GM19023 (cell line): ENCODE results near the gene VSX1.

Source experiments
- ATAC-seq: cut with Tn5 transposase; IDR thresholded peaks from one replicate; pipeline ENCODE4 v1.9.1; 2021; ENCODE audit warnings: mild to moderate bottlenecking, moderate library complexity; ENCODE audit not compliant: unreplicated experiment

VSX1 gene

DNA sequence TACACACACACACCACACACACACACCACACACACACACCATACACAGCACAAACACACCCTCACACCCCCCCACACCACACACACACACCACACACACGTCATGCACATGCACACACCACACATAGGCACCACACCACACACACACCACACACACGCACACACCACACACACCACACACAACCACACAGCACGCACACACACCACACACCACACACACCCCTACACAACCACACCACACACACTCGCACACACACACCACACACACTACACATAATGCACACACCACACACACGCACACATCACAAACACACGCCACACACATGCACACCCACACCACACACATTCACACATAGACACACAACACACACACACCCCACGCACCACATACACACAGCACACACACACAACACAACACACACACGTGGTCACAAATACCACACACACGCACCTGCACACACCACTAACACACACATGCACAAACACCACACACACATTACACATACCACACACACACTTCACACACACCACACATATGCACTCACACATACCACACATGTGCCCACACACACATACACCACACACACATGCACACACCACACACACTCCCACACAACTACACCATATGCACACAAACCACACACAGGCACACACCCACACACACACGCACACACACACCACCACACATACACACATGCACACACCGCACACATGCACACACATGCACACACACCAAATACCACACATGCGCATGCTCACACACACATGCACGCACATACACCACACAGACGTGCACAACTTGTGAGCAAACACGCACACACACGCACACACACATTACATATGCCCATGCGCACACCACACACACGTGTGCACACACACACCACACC, 14.6 kb downstream of the VSX1 start:
- ATAC-seq: no peak

DNA sequence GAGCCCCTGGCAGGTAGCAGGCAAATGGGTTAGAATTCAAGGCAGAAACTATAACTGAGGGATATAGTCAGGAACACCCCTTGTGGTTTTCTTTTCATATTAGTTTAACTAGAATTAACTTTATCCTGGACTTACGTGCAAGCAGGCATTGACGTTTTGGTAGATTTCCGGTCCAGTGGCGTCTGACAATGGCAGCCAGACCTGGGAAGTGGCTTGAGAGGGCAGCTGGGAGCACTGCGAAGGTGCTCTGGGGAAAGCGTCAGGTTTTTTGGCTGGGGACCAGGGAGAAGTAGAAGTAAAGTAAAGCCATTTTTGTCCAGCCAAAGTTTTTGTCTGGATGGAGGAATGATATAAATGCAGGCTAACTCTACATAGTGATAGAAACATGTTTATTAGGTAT, 15.6 kb downstream of the VSX1 start:
- no peak for ATAC-seq

DNA sequence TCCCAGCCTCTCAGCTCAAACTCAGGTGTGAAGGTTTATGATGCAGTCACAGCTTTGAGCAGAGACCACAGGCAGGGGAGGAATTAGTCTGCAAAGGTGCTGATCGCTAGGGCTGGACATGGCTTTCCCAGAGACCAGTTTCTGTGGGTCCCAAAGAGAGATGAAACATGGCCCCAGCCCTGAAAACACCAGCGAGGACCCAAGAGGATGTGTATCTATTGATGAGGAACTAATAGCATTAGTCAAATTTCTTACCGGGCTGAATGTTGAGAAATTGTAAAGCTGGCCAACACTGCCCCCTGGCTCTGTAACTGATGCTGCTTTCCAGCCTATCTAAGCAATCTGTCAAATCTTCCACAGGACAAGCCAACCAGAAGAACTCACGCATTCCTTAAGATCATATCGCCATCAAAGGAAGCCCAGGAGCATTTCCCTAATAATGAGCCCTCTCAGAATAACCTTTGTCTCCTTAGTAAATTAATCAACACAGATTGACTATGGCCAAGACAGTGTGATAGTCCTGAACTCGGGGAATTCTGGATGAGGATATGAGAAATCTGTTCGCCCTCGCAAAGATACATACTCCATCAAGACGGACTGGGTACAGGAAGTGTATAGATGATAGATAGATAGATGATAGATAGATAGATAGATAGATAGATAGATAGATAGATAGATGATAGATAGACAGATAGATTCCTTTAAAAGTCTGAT, 16.2 kb downstream of the VSX1 start:
- ATAC-seq: no peak

DNA sequence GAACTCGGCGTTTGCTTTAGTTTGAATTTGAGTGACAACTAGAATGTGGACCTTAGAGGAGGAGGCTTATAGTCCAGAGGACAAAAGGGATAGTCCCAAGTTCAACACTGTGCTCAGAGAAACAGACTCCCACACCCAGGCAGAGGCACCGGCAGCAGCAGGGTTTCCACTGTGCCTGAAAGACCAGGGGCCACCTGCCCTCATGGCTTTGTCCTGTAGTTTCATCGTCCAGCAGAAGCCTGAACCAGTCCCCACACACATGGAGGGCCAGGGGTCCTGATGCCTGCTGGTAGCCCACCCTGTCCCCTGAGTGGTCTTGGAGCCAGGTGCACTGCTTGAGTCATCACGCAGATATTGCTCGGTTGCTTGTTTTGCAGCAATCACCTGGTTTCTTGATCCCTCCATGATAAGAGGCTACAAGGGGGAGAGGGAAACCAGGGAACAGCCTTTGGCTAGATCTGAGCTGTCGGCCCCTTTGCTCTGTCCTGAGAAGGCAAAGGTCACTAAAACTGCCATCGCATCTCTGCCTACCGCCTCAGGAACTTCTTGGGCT, 16.8 kb downstream of the VSX1 start:
- ATAC-seq: no peak

DNA sequence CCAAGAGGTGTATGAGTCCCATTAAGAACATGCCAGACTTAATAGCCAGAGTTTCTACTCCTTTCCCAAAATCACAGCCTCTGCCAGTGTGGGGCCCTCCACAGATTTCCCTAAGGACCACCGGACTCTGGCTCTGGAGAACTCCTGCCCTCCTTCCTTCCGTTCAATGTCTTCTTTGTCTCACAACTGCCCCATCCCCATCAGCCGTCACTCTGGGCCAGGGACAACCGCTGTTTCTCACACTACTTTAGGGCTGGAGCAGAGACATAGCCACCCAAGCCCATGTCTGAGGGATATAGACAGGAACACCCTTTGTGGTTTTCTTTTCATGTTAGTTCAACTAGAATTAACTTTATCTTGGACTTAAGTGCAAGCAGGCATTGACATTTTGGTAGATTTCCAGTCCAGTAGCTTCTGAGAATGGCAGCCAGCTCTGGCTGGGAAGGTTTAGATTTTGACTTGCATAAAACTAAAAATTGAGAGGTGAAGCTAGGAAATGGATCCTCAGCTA, 17.3 kb downstream of the VSX1 start:
- ATAC-seq: no peak

DNA sequence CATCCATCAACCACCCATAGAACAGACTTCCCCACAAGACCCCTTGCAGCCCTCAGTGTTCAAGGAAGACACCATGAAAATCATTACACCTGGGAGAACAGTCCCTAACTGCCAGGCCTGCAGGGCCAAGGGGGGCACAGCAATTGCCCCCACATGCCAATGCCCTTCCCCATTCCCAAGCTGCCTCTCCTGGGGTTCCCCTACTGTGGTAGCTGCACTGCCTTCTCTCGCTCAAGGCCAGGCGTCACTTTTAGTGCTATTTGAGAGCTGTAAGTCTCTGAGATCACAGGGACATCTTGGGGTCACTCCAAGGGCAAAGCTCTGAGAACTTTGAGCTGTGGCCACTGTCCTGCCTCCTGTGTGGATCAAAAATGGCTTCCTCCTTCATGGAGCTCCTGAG, 18.0 kb downstream of the VSX1 start:
- ATAC-seq: no peak

DNA sequence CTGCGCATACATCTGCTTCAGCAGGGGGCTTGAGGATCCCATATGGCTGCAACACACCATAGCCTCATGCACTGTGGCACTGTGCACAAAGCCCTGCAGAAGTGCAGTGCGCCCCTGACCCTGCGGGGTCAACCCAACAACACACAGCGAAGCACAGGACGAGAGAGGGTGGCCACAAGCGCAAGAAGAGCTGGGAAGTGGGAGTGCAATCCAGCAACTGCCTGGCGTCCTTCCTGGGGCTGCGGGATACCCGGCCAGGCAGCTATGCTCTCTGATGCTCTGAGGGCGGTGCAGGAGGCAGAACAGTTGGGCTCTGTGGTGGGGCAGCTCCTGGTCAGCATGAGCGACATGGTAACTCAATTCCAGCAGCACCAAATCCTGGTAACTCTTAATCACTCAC, 18.4 kb downstream of the VSX1 start:
- no peak for ATAC-seq

DNA sequence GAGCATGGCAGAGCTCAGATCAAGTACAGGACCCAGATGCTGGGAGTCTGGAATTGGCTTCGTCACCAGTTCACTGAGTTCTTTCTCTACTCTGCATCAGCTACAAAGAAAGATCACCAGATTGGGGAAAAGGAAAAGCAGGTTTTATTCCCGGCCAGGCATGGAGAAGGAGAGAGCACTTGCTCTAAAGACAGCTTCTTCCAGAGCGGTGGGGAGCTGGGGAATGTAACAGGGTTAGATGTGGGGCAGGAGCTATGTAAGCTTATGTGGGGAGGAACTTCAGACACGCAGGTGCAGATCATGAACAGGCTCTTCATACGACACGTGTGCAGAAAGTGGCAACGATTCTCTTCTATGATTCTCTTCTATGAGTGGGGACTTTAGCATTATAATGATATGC, 19.1 kb downstream of the VSX1 start:
- no peak for ATAC-seq

DNA sequence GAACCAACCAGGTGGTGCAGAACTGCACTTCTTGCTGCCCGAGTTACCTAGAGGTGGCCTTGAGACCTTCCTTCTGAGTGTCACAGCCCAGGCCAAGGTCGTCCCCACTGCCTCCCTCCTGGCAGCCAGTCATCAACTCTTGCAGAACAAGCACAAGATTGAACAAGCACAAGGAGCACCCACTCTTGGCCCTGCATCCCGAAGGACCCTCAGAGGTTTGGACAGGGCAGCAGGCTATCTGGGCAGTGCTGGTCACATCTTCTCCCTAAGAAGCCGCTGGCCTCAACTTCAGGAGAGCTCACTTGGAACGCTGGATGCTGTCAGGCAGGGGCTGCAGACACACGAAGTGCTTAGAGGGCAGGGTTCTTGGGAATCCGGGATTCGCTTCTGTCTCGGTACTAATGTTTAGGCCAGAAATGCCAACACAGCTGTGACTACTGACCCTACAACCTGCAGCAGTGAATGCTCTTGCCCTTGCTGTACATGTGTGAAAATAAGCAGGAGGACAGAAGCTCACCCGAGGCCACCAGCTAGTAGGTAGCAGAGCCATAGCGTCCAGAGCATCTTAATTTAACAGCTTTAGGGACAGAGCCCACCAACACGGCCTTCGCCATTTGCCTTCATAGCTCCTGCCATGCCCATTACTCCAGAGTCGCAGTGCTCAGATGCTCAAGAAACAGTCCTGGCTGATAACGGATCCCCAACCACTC, 20.0 kb downstream of the VSX1 start:
- ATAC-seq: no peak

DNA sequence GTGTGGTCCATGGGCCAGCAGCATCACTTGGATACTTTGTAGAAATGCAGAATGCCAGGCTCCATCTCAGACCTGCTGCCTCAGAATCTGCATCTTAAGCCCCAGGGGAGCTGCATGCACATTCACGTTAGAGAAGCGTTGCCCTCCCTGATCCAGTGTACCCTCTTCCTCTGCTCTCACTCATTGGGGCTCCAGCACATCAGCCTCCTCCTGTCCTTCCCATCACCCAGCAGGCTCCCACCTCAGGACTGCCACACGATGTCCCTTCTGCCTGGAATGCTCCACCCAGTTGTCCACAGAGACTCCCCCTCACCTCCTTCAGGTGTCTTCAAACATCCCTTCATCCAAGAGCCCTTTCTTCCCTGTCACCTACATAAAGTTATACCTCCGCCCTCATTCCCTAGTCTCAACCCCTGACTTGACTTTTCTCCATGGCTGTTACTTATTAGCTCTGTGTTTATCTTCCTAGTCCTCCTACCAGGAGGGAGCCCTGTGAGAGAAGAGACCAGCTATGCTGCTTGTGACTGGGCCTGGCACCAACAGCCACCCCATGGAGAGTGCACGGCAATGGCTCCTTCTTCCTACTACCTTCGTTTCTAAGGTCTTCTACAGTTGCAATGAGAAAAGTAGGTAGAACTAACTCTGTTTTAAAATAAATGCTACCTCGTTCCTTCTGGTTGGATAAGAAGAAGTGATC, 20.7 kb downstream of the VSX1 start:
- no peak for ATAC-seq

DNA sequence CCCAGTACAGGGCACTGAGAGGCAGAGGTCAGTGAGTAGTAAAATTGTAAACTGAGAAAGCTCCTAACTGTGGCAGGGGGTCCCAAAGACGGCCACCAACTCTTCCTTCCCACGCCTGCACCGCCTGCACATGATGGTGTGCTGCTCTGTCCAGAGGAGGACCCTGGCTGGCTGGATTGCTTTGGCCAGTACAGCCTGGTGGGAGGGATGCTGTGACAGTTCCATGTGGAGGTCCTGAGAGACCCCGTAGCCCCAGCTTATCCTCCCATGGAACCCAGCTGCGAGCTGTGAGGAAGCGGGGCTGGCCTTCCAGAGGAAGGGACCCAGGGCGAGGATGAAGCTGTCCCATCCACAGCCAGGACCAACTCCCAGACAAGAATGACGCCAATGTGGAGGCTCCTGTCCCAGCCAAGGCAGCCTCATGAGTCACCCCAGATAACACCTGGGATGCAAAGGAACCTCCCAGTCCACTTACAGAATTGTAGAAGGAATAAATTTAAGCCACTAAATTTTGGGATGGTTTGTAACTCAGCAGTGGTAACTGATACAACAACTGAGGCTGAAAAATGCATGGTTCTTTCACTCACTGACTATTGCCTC, 22.0 kb downstream of the VSX1 start:
- ATAC-seq: no peak

DNA sequence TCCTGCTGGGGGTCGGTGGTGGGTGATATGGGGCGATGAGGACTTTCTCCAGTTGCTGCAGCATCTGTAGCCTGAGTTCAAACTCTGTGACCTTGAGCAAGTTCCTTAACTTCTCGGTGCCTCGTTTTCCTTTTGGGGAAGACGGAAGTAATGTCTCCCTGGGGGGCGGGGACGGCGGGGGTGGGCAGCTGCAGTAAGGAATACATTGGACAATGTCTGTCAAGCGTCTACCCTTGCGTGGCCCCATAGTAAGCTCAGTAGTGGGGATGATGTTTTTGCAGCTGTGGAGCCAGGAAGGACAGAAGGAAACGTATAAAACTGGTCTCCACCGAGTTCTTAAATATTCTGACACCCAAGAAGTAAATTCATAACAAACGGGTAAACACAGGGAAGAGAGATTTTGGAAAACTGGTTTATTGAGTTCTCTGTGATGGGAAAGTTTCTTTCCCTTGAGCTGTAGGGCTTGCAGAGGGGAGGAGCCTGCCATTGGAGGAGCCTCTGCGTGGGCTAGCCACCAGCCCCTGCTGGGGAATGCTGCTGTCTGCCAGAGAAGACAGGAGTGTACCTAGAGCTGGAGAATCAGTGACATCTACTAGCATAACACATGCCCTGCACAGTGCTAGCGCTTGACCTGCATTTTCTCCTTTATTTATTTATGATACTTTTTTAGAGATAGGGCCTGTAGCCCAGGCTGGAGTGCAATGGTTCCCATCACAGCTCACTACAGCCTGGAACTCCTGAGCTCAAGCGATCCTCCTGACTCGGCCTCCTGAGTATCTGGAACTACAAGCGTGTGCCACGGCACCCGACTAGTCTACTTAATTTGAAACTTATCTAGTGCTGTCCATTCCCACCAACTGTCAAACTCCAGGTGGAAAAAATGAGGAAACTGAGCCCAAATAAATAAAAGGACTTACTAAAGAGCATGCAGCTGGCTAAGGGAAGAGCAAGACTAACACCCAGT, 22.8 kb downstream of the VSX1 start:
- ATAC-seq: no peak

DNA sequence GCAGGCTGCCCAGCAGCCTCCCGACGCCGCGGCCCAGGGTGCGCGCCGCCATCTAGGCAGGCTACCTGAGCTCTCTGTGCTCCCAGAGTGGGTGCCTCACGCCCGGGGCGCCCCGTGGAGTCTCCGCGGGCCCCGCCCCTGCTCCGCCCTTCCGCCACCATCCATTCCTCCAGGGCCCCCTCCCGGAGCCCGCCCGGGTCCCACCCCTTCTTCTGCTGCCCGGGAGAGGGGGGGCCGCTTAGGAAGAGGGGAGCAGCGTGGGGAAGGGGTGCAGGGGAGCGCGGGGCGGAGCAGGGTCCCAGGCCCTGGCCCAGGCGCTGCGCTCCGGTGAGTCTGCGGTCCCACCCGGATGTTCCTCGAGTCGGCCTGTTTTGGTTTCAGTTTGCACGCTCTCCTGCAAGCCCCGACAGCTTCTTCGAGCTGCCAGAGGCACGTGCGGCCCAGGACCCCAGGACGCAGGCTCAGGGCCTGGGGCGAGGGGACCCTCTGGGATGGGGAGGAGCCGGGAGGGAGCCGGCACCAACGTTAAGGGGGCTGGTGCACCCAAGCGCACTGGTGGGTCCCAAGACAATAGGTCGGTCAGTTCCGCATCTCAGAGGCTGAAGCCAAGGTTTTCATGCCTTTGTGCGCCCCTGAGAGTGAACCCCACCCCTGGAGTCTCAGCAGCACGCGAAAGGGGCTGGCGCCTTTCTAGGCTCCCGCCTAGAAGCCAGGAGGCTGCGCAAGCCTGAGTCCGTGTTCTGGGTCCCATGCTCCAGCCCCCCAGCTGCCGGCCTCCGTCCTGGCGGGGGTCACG, 23.7 kb downstream of the VSX1 start, which contains the start of gene ACSS1:
Gene ACSS1 (minus strand): TSS at position 89 of the 796 bp plus-strand sequence. CDS start 37 bp downstream, at position 52.
- ATAC-seq: peak; percentile 64

DNA sequence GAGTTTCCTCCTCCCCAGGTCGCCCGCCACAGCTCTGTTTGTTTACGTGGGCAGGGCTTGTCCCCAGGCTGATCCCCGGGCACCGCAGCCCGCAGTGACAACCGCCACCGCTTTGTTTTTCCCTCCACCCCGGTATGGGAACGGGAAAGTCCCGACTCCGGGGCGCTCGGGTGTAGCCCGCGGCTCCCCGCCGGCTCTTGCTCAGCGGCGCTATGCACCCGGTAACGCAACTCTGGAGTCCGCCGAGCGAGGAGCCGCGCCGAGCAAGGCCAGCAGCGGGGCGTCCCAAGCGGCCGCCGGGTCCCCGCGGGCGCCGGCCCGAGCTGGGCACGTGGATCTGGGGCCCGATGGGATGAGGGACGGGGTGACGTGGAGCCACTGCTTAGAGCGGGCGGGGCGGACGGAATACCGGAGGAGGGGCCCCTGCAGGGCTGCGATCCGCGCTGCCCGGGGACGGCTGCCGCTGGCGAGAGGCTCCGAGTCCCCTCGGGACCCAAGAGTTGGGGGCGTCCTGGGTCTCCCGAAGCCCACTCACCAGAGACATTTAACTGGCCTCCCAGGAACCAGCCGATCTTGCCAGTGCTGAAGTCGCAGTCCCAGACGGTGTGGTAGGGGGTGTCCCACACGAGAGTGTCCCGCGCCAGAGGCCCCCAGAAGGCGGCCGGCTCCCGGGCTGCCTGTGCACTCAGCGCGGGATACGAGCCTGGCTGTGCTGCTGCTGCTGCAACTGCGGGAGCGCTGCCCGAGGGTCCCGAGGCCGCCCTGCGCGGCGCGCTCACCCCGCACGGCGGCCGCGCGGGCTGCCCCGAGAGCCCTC, 24.5 kb downstream of the VSX1 start:
- peak; percentile 41 for ATAC-seq

DNA sequence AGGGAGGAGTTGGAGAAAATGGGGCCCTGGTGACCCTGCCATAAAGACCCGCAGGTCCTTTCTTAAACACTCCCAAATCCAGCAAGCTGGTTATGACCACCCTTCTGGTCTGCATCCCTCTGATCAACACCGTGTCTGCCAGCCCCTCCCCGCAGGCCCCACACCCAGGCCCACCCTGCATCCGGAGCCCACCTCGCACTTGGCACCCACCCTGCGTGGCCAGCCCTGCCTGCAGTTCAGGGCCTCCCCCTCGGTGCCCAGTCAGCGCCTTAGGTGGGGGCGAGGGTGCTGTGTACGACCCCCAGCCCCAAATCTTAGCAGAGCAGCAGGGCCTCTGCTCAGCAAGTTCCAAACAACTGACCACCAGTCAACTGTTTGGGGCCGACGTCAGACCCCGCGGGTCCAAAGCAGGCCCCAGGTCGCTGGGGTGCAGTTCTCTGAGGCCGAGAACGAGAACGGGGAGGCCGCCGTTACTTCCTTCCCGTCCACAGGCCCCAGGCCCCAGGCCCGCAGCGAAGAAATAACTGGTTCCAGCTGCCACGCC, 25.2 kb downstream of the VSX1 start:
- peak; percentile 25 for ATAC-seq

DNA sequence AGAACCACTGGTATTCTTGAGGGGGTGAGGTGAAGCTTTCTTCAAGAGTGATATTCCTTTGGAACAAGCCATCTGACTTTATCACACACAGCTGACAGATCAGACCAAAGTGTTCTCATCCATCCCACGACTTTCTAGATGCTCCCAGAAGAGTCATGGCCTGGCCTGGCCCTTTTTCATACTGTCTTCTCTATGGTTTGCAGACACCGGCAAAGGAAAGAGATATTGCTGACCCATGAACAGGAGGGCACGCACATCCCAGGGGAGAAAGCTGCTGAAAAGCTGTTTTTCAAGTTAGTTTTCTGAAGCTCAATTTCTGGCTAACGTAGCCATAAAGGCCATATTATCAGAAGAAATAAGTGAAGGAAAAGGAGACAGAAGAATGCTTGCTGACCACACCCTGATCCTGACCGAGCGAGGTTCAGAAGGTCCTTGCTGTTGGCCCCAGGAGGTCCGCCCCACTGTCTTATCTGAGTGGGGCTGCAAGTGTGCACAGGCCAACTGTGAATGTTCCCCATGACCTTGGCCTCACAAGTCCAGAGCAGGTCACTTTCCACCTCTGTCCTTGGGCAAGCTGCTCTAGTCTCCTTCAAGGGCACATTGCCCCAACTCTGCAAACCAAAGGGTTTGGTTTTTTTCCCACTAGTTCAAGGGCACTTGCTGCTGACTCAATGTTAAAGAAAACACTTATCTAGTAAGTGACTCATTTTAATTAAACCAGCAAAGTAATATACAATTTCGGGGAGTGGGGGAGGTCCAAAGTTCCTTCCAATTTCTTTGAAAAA, 26.0 kb downstream of the VSX1 start:
- no peak for ATAC-seq
